BLaER1 treated with 17β-estradiol and CSF1 and Interleukin-3, amounts not matched to agents 10 nM and 100 nM (cell line): ENCODE data around the gene PTPRF.
A peak's percentile ranks its signal among the peaks of the same experiment; 100 is the strongest.

Experiments used
- H3K27ac ChIP-seq, 11 experiments: shearing (Covaris generic); formaldehyde crosslinking; 2 replicates each; pipeline ENCODE4 v1.8.1; 2022
- H3K27me3 ChIP-seq, 11 experiments: shearing (Covaris generic); formaldehyde crosslinking; 2 replicates each; pipeline ENCODE4 v1.8.1; 2022
- H3K36me3 ChIP-seq, 11 experiments: shearing (Covaris generic); formaldehyde crosslinking; 2 replicates each; pipeline ENCODE4 v1.8.1; 2022
- H3K4me1 ChIP-seq, 10 experiments: shearing (Covaris generic); formaldehyde crosslinking; 2 replicates each; pipeline ENCODE4 v1.8.1; 2022
- H3K4me2 ChIP-seq, 11 experiments: shearing (Covaris generic); formaldehyde crosslinking; 2 replicates each; pipeline ENCODE4 v1.8.1; 2022
- H3K4me3 ChIP-seq, 10 experiments: shearing (Covaris generic); formaldehyde crosslinking; 2 replicates each; pipeline ENCODE4 v1.8.1; 2022
- H3K9ac ChIP-seq, 11 experiments: shearing (Covaris generic); formaldehyde crosslinking; 2 replicates each; pipeline ENCODE4 v1.8.1; 2022
- H3K9me3 ChIP-seq, 11 experiments: shearing (Covaris generic); formaldehyde crosslinking; replicated peaks in 1 of 11; 2 replicates each; pipeline ENCODE4 v1.8.1; 2022
- H4K20me1 ChIP-seq, 11 experiments: shearing (Covaris generic); formaldehyde crosslinking; 2 replicates each; pipeline ENCODE4 v1.8.1; 2022
- Cebpa-rat ChIP-seq, 11 experiments: shearing (Covaris generic); IDR thresholded peaks; 2 replicates each; pipeline ENCODE4 v1.8.1; 2022

PTPRF gene

GRCh38 chr1:43530483-43531106 lies at the start of gene PTPRF:
PTPRF (plus strand) TSS chr1:43530883; CDS start chr1:43545076, 14,193 bp downstream.
- Histone ChIP-seq H3K9me3 (no peaks in the 10 kb centered on the region), H4K20me1 (peaks cover 0 to 40% (median 0%) of the 10 kb centered on the region in 11 experiments; a peak in 8 of 22 replicates), H3K4me2 (peak within 1 kb of the TSS; percentile 79 to 99 (median 96)), H3K36me3 (no peaks in the 10 kb centered on the region), H3K27me3 (peaks cover 0 to 28% (median 0%) of the 10 kb centered on the region in 11 experiments; a peak in 8 of 22 replicates), H3K4me3 (peak within 1 kb of the TSS; percentile 54 to 75 (median 67)), H3K27ac (peak within 1 kb of the TSS in 8 of 11 experiments; percentile 10 to 45 (median 23); a peak in 8 of 22 replicates), H3K4me1 (peaks cover 10 to 35% (median 24%) of the 10 kb centered on the region in 10 experiments; a peak in 19 of 20 replicates), H3K9ac (peak within 1 kb of the TSS; percentile 60 to 79 (median 74))
- TF ChIP-seq Cebpa-rat (IDR thresholded peaks at IDR 0.05), result no peak

GRCh38 chr1:43481491-43481890 lies 49.2 kb upstream of the PTPRF start:
- no peak overlapping the region for H3K4me2 ChIP-seq
- no peaks in the 10 kb centered on the region for H4K20me1 ChIP-seq

GRCh38 chr1:43482215-43482614 lies 48.5 kb upstream of the PTPRF start:
- Histone ChIP-seq H3K4me3 (no peak overlapping the region), H3K4me1 (peaks cover 0 to 4% (median 0%) of the 10 kb centered on the region in 10 experiments; a peak in 1 of 20 replicates), H3K4me2 (0 out of 22 replicates have a peak overlapping the region, but pooled peaks of 1 of the 11 experiments have one; percentile 4), H3K27me3 (no peaks in the 10 kb centered on the region), H3K36me3 (no peaks in the 10 kb centered on the region), H3K9ac (no peak overlapping the region), H3K27ac (no peak overlapping the region), H3K9me3 (peaks cover 5 to 11% (median 8%) of the 10 kb centered on the region in 11 experiments; a peak in 20 of 22 replicates), H4K20me1 (no peaks in the 10 kb centered on the region)
- TF ChIP-seq Cebpa-rat (IDR thresholded peaks at IDR 0.05), result no peak

More at GRCh38 chr1:43481491-43481890, 49.2 kb upstream of the PTPRF start:
- Histone ChIP-seq H3K9me3 (peaks cover 0 to 5% (median 1%) of the 10 kb centered on the region in 11 experiments; a peak in 4 of 22 replicates), H3K9ac (no peak overlapping the region), H3K4me1 (peaks cover 0 to 4% (median 0%) of the 10 kb centered on the region in 10 experiments; a peak in 7 of 20 replicates), H3K27me3 (no peaks in the 10 kb centered on the region), H3K36me3 (no peaks in the 10 kb centered on the region), H3K4me3 (no peak overlapping the region), H3K27ac (no peak overlapping the region)
- no peak for TF ChIP-seq Cebpa-rat (IDR thresholded peaks at IDR 0.05)

- Histone ChIP-seq H3K9me3 (peaks cover 23 to 31% (median 26%) of the 10 kb centered on the region in 11 experiments), H3K4me2 (no peak overlapping the region), H3K27me3 (no peaks in the 10 kb centered on the region), H4K20me1 (no peaks in the 10 kb centered on the region), H3K4me1 (peaks cover 0 to 4% (median 0%) of the 10 kb centered on the region in 10 experiments; a peak in 1 of 20 replicates), H3K27ac (no peak overlapping the region), H3K4me3 (no peak overlapping the region), H3K9ac (no peak overlapping the region), H3K36me3 (no peaks in the 10 kb centered on the region)
- TF ChIP-seq Cebpa-rat (IDR thresholded peaks at IDR 0.05), result no peak
These were observed 46.3 kb upstream of the PTPRF start for GRCh38 chr1:43484367-43484766.

GRCh38 chr1:43488165-43488564 lies 42.5 kb upstream of the PTPRF start:
- H3K4me1 ChIP-seq, result no peaks in the 10 kb centered on the region
- H3K27ac ChIP-seq, result no peak overlapping the region
- H3K9me3 ChIP-seq, result peaks cover 40 to 61% (median 49%) of the 10 kb centered on the region in 11 experiments
- no peaks in the 10 kb centered on the region for H3K27me3 ChIP-seq
- H3K36me3 ChIP-seq, result no peaks in the 10 kb centered on the region
- no peak overlapping the region for H3K4me2 ChIP-seq
- H4K20me1 ChIP-seq, result no peaks in the 10 kb centered on the region
- H3K9ac ChIP-seq, result no peak overlapping the region
- H3K4me3 ChIP-seq, result no peak overlapping the region
- no peak for TF ChIP-seq Cebpa-rat (IDR thresholded peaks at IDR 0.05)

- Histone ChIP-seq H3K36me3 (no peaks in the 10 kb centered on the region), H3K9ac (no peak overlapping the region), H3K4me3 (no peak overlapping the region), H3K27ac (no peak overlapping the region), H3K9me3 (peaks cover 40 to 61% (median 49%) of the 10 kb centered on the region in 11 experiments), H4K20me1 (no peaks in the 10 kb centered on the region), H3K4me2 (no peak overlapping the region), H3K4me1 (no peaks in the 10 kb centered on the region), H3K27me3 (no peaks in the 10 kb centered on the region)
- TF ChIP-seq Cebpa-rat (IDR thresholded peaks at IDR 0.05), result no peak
These were observed 39.6 kb upstream of the PTPRF start for GRCh38 chr1:43491061-43491460.

GRCh38 chr1:43492826-43493225 lies 37.9 kb upstream of the PTPRF start:
- H4K20me1 ChIP-seq, result no peaks in the 10 kb centered on the region
- H3K9me3 ChIP-seq, result peaks cover 28 to 44% (median 35%) of the 10 kb centered on the region in 11 experiments
- no peaks in the 10 kb centered on the region for H3K27me3 ChIP-seq
- no peak overlapping the region for H3K4me2 ChIP-seq
- no peak for TF ChIP-seq Cebpa-rat (IDR thresholded peaks at IDR 0.05)
- no peak overlapping the region for H3K4me3 ChIP-seq
- no peak overlapping the region for H3K9ac ChIP-seq
- H3K27ac ChIP-seq, result no peak overlapping the region
- no peaks in the 10 kb centered on the region for H3K36me3 ChIP-seq
- no peaks in the 10 kb centered on the region for H3K4me1 ChIP-seq

GRCh38 chr1:43493661-43494450 lies 36.8 kb upstream of the PTPRF start:
- no peaks in the 10 kb centered on the region for H4K20me1 ChIP-seq
- H3K4me2 ChIP-seq, result no peak overlapping the region
- no peak for TF ChIP-seq Cebpa-rat (IDR thresholded peaks at IDR 0.05)
- H3K4me1 ChIP-seq, result no peaks in the 10 kb centered on the region
- H3K9ac ChIP-seq, result no peak overlapping the region
- no peaks in the 10 kb centered on the region for H3K27me3 ChIP-seq
- no peaks in the 10 kb centered on the region for H3K36me3 ChIP-seq
- H3K9me3 ChIP-seq, result peaks cover 18 to 34% (median 25%) of the 10 kb centered on the region in 11 experiments
- H3K27ac ChIP-seq, result no peak overlapping the region
- H3K4me3 ChIP-seq, result no peak overlapping the region

- H3K9me3 ChIP-seq, result peaks cover 15 to 23% (median 19%) of the 10 kb centered on the region in 11 experiments; a peak in 21 of 22 replicates
- no peak overlapping the region for H3K4me3 ChIP-seq
- no peaks in the 10 kb centered on the region for H3K27me3 ChIP-seq
- H3K27ac ChIP-seq, result no peak overlapping the region
- no peaks in the 10 kb centered on the region for H3K4me1 ChIP-seq
- no peak overlapping the region for H3K9ac ChIP-seq
- no peak overlapping the region for H3K4me2 ChIP-seq
- no peak for TF ChIP-seq Cebpa-rat (IDR thresholded peaks at IDR 0.05)
- H4K20me1 ChIP-seq, result no peaks in the 10 kb centered on the region
- H3K36me3 ChIP-seq, result no peaks in the 10 kb centered on the region
These were observed 35.5 kb upstream of the PTPRF start for GRCh38 chr1:43495204-43495603.
